Activated B cell treated with CpG ODN at 0.5 μM for 24 hours (primary cell): Measurements from ENCODE around the gene TRAF7. TPM values are rescaled to one million over a fixed set of nuclear protein-coding genes. Genes with fewer than 3 reads are reported as not detected.
A peak's percentile ranks its signal among the peaks of the same experiment; 100 is the strongest.
"Not testable (repeated sequence)": the region's sequence is repeated elsewhere in the genome, so short reads cannot be mapped to it uniquely, and the experiment has no call there.

ENCODE experiments used
- ATAC-seq: fragments of 200-7000 bp; cut with Tn5 transposase; one replicate; pipeline ENCODE4 v1.10.0; 2021; ENCODE audit warnings: low read depth, mild to moderate bottlenecking, moderate library complexity
- CTCF ChIA-PET: fragments of 350-600 bp; sonication (Branson Sonifier 250); formaldehyde crosslinking; loops from one replicate; lab custom pipeline; 2021; ENCODE audit warnings: antibody characterized with exemption; lab: Charles Lee
- POLR2A ChIA-PET: fragments of 350-600 bp; sonication (Branson Sonifier 250); formaldehyde crosslinking; loops from one replicate; lab custom pipeline; 2021; ENCODE audit warnings: antibody characterized with exemption; lab: Charles Lee
- DNase-seq: peaks from one replicate; pipeline ENCODE4 v3.0.0; 2022
- H3K27ac Mint-ChIP-seq: one replicate; pipeline ENCODE4 v1.8.0; 2020; ENCODE audit warnings: mixed read lengths
- H3K27me3 Mint-ChIP-seq: one replicate; pipeline ENCODE4 v1.8.0; 2021; ENCODE audit warnings: mixed read lengths
- H3K36me3 Mint-ChIP-seq: one replicate; pipeline ENCODE4 v1.8.0; 2021; ENCODE audit warnings: low read depth, mixed read lengths
- H3K4me1 Mint-ChIP-seq: one replicate; pipeline ENCODE4 v1.8.0; 2021; ENCODE audit warnings: mixed read lengths
- H3K4me3 Mint-ChIP-seq: one replicate; pipeline ENCODE4 v1.8.0; 2020; ENCODE audit warnings: mild to moderate bottlenecking, mixed read lengths
- H3K9me3 Mint-ChIP-seq: one replicate; pipeline ENCODE4 v1.8.0; 2020; ENCODE audit warnings: mixed read lengths
- intact Hi-C: fragments of 100-400 bp; cut with micrococcal nuclease; formaldehyde crosslinking; loops from one replicate; pipeline ENCODE4 v1.15.1; 2024
- total RNA-seq: library from RNA; stranded (reverse); gene quantifications from 2 replicates; pipeline ENCODE4 v1.2.3, GENCODE V29; 2022
- TF ChIP-seq, protein P1 (sequence below): fragments of 200-600 bp; IDR thresholded peaks from one replicate; pipeline ENCODE4 v1.8.0; 2022; ENCODE audit warnings: antibody characterized with exemption, mild to moderate bottlenecking

TRAF7 gene
- total RNA-seq, 1 donor from 2014 or later: 72.7 TPM

GRCh38 chr16:2111412-2112335 is 43.9 kb upstream of the TRAF7 start:
- ATAC-seq, POLR2A ChIA-PET, H3K27me3 Mint-ChIP-seq, H3K27ac Mint-ChIP-seq, H3K4me1 Mint-ChIP-seq, DNase-seq, intact Hi-C loops, H3K4me3 Mint-ChIP-seq, CTCF ChIA-PET, H3K9me3 Mint-ChIP-seq: not testable (repeated sequence)
- H3K36me3 Mint-ChIP-seq: peaks cover 28% of the 10 kb centered on the region

DNA sequence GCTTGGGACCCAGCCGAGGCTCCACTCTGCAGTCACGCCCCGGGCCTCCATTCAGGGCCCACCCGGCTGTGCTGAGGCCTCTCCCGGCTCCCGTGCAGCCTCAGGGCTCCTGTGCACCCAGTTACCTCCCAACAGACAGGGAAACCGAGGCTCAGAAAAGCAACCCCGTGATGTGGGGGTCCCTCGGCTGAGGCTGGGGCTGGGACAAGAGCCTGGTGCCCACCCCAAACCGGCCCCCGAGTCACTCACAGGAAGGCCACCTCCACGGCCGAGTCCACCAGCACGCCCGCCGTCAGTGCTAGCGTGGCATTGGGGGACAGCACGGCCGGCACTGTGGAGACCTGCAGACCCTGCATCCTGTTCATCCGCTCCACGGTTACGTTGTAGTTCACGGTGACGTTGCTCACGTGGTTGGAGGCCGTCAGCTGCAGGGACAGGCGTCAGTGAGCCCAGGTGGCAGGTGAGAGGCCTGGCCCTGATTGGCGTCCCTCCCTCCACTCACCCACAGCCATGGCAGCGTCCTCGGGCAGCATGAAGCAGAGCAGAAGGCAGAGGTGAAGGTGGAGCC is 43.0 kb upstream of the TRAF7 start:
- ATAC-seq: not testable (repeated sequence)

GRCh38 chr16:2114225-2114624 is 41.4 kb upstream of the TRAF7 start:
- H3K4me3 Mint-ChIP-seq, ATAC-seq, intact Hi-C loops, H3K27ac Mint-ChIP-seq, DNase-seq, H3K4me1 Mint-ChIP-seq, H3K9me3 Mint-ChIP-seq, CTCF ChIA-PET, H3K27me3 Mint-ChIP-seq, POLR2A ChIA-PET: not testable (repeated sequence)
- H3K36me3 Mint-ChIP-seq: peaks cover 25% of the 10 kb centered on the region

More for the DNA sequence above, 43.0 kb upstream of the TRAF7 start:
- intact Hi-C loops, DNase-seq, H3K9me3 Mint-ChIP-seq, H3K27me3 Mint-ChIP-seq, H3K4me3 Mint-ChIP-seq, POLR2A ChIA-PET, H3K4me1 Mint-ChIP-seq, H3K27ac Mint-ChIP-seq, CTCF ChIA-PET: not testable (repeated sequence)
- peaks cover 25% of the 10 kb centered on the region for H3K36me3 Mint-ChIP-seq

- not testable (repeated sequence) for H3K27ac Mint-ChIP-seq, H3K9me3 Mint-ChIP-seq
Observed at GRCh38 chr16:2114885-2115590, 40.5 kb upstream of the TRAF7 start.

DNA sequence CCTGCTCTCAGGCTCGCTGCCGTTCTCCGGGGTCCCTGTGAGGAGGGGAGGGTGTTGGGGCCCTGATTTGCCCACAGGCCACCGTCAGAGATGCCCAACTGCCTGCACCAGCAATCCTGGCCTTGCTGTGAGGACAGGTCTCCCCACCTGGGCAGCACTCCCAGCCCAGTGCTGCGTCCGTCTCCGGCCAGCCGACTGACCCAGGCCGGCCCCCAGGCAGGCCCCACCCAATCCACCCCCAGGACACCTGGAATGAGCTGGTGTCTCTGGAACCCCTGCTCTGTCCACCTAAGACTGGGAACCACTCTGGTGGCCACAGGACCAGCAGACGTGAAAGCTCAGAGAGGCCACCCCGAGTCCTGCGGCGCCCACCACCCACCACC is 40.0 kb upstream of the TRAF7 start:
- H3K4me1 Mint-ChIP-seq: no peaks in the 10 kb centered on the region
- no peak overlapping the region for H3K27ac Mint-ChIP-seq
- ATAC-seq (no peak), DNase-seq (no peak)
- H3K27me3 Mint-ChIP-seq: no peaks in the 10 kb centered on the region
- ChIA-PET POLR2A (no interaction called here), CTCF (no interaction called here)
- intact Hi-C loops: no loop called here
- peaks cover 18% of the 10 kb centered on the region for H3K36me3 Mint-ChIP-seq
- H3K4me3 Mint-ChIP-seq: no peak overlapping the region
- TF ChIP-seq, protein P1, sequence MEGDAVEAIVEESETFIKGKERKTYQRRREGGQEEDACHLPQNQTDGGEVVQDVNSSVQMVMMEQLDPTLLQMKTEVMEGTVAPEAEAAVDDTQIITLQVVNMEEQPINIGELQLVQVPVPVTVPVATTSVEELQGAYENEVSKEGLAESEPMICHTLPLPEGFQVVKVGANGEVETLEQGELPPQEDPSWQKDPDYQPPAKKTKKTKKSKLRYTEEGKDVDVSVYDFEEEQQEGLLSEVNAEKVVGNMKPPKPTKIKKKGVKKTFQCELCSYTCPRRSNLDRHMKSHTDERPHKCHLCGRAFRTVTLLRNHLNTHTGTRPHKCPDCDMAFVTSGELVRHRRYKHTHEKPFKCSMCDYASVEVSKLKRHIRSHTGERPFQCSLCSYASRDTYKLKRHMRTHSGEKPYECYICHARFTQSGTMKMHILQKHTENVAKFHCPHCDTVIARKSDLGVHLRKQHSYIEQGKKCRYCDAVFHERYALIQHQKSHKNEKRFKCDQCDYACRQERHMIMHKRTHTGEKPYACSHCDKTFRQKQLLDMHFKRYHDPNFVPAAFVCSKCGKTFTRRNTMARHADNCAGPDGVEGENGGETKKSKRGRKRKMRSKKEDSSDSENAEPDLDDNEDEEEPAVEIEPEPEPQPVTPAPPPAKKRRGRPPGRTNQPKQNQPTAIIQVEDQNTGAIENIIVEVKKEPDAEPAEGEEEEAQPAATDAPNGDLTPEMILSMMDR: no peak
- no peaks in the 10 kb centered on the region for H3K9me3 Mint-ChIP-seq

More at GRCh38 chr16:2114885-2115590, 40.5 kb upstream of the TRAF7 start:
- CTCF ChIA-PET, DNase-seq, ATAC-seq, H3K27me3 Mint-ChIP-seq, H3K4me3 Mint-ChIP-seq, H3K4me1 Mint-ChIP-seq, intact Hi-C loops, POLR2A ChIA-PET: not testable (repeated sequence)
- H3K36me3 Mint-ChIP-seq: peaks cover 24% of the 10 kb centered on the region

GRCh38 chr16:2116428-2116827 is 39.2 kb upstream of the TRAF7 start:
- ATAC-seq, H3K27ac Mint-ChIP-seq, CTCF ChIA-PET, POLR2A ChIA-PET, H3K27me3 Mint-ChIP-seq, intact Hi-C loops, H3K4me3 Mint-ChIP-seq, H3K9me3 Mint-ChIP-seq, H3K36me3 Mint-ChIP-seq, H3K4me1 Mint-ChIP-seq, DNase-seq: not testable (repeated sequence)

DNA sequence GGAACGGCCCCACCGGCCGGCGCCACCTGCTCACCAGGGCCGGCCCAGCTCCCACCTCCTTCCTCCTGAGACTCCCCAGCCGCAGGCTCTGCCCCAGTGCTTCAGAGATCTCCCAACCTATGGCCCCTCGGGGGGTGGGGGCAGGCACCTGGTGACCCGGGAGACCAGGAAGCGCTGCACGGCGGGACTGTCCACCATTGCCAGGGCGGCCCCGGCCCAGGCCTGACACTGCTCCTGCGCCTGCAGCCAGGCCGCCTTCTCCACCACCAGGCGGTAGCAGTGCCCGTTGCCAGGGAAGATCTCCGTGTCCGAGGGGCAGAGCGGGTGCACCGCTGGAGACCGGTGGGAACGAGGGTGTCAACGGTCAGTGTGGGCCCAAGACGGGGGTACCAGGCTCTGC is 38.2 kb upstream of the TRAF7 start:
- H3K4me1 Mint-ChIP-seq, H3K36me3 Mint-ChIP-seq, H3K27ac Mint-ChIP-seq, ATAC-seq, POLR2A ChIA-PET, CTCF ChIA-PET, H3K4me3 Mint-ChIP-seq, H3K27me3 Mint-ChIP-seq, DNase-seq, intact Hi-C loops, H3K9me3 Mint-ChIP-seq: not testable (repeated sequence)

DNA sequence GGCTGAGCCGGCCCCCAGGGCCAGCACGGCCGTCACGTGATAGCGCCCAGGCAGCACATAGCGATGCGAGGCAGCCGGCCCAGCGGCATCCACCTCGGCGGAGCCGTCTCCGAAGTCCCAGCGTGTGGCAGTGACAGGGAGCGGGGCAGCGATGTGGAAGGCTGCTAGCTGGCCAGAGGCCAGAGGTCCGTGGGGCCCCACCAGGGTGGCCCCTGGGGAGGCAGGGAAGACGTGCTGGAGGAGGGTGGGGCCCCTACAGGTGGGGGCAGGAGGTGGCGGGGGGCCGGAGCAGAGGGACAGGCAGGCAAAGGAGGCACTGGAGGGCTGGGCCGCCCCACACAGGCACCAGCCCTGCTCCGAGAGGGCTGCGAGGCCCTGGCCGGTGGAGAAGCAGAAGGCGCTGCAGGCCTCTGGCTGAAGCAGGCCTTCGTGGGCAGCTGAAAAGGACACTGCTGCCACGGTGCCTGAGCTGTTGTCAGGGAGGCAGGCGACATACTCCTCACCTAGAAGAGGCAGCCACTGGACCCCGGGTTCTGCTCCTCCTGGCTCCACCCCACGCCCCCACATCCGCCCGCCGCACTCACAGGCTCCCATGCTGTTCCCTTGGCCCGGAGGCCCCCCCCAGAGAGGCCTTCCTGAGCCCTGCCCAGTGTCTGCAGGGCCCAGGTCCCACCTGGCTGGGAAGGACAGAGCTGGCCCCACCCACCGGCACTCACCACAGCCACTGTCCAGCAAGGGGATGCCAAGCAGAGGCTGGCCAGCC is 37.4 kb upstream of the TRAF7 start:
- DNase-seq, POLR2A ChIA-PET, H3K4me3 Mint-ChIP-seq, H3K36me3 Mint-ChIP-seq, H3K9me3 Mint-ChIP-seq, ATAC-seq, H3K27ac Mint-ChIP-seq, H3K27me3 Mint-ChIP-seq, CTCF ChIA-PET, H3K4me1 Mint-ChIP-seq, intact Hi-C loops: not testable (repeated sequence)

DNA sequence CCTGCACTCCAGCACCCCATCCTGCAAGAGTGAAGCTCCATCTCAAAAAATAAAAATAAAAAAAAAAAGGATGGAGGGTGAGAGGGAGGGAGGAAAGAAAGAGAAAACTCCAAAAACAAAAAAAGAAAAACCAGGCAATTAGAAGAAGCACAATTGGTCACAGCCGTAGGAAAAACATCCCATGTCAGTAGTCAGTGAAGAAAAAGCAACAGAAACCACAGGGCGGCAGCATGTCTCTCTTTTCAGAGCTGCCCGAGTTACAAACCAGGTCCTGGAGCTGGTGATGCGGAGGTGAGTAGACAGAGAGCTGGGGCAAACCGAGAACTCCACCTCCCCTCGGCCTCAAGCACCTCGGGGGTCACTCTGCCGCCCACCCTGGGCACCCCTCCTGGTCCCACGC is 34.3 kb upstream of the TRAF7 start:
- not testable (repeated sequence) for H3K27me3 Mint-ChIP-seq, DNase-seq, H3K9me3 Mint-ChIP-seq, H3K27ac Mint-ChIP-seq, H3K36me3 Mint-ChIP-seq, H3K4me3 Mint-ChIP-seq
- ATAC-seq: peak; percentile 58
- peaks cover 13% of the 10 kb centered on the region for H3K4me1 Mint-ChIP-seq
- intact Hi-C loops: loop anchor here (1.0 to 5.0 kb wide), 2 partner anchors 19 to 74 kb away; partner anchors contain the start of genes NTHL1 and TSC2
- ChIA-PET CTCF (interaction anchor here (1.0 to 1.4 kb wide), 5 partner anchors 19 to 217 kb away, joined by 3 to 11 read pairs (median 3); partner anchors contain the start of gene TRAF7), POLR2A (interaction anchor here (0.6 to 1.7 kb wide), 3 partner anchors 32 to 367 kb away, joined by 3 to 10 read pairs (median 5); partner anchors contain the start of gene TRAF7)
